OCI-LY3 (cell line): ENCODE measurements around the gene SDK2.

ENCODE experiments used
- H2AFZ ChIP-seq: fragments of 200-600, 300-600 bp; shearing (Covaris generic); 2 replicates; pipeline ENCODE4 v1.6.0; 2014; ENCODE audit warnings: antibody characterized with exemption, low read depth, low read length
- H3K27ac ChIP-seq: fragments of 200-600, 300-600 bp; sonication (generic); 2 replicates; pipeline ENCODE4 v1.5.1; 2014; ENCODE audit warnings: mild to moderate bottlenecking, low read length, moderate library complexity, mixed read lengths
- H3K27me3 ChIP-seq: fragments of 200-600, 300-600 bp; sonication (generic); 2 replicates; pipeline ENCODE4 v1.6.1; 2014; ENCODE audit warnings: low read depth, low read length, mixed read lengths
- H3K36me3 ChIP-seq: fragments of 200-600, 300-600 bp; sonication (generic); replicated peaks from 2 replicates; pipeline ENCODE3; 2014; ENCODE audit warnings: low read depth, low read length, mixed read lengths
- H3K4me1 ChIP-seq: fragments of 300-600, 200-600 bp; sonication (generic); 2 replicates; pipeline ENCODE4 v1.6.1; 2014; ENCODE audit warnings: low read length, mixed read lengths
- H3K4me2 ChIP-seq: fragments of 200-600, 300-600 bp; sonication (generic); 2 replicates; pipeline ENCODE4 v1.6.1; 2014; ENCODE audit warnings: low read length, mixed read lengths
- H3K4me3 ChIP-seq: fragments of 300-600, 200-600 bp; sonication (generic); 2 replicates; pipeline ENCODE4 v1.5.1; 2014; ENCODE audit warnings: antibody characterized with exemption, mild to moderate bottlenecking, low read length, moderate library complexity
- H3K79me2 ChIP-seq: fragments of 300-600, 200-600 bp; shearing (Covaris generic); 2 replicates; pipeline ENCODE4 v1.6.1; 2014; ENCODE audit warnings: mild to moderate bottlenecking, low read length, mixed read lengths
- H3K9ac ChIP-seq: fragments of 300-600, 200-600 bp; shearing (Covaris generic); 2 replicates; pipeline ENCODE4 v1.6.0; 2014; ENCODE audit warnings: mild to moderate bottlenecking, low read length, moderate library complexity
- H3K9me3 ChIP-seq: fragments of 200-600, 300-600 bp; shearing (Covaris generic); 2 replicates; pipeline ENCODE4 v1.6.1; 2014; ENCODE audit warnings: low read length, mixed read lengths; ENCODE audit not compliant: insufficient read depth
- H4K20me1 ChIP-seq: fragments of 200-600, 300-600 bp; sonication (generic); 2 replicates; pipeline ENCODE4 v1.6.1; 2016; ENCODE audit warnings: low read length, mixed read lengths; ENCODE audit not compliant: insufficient read depth
- CTCF ChIP-seq: fragments of 200-600, 300-600 bp; sonication (generic); IDR thresholded peaks from 2 replicates; pipeline ENCODE4 v1.5.1; 2014; ENCODE audit warnings: antibody characterized with exemption, low read length, low read depth
- EZH2phosphoT487 ChIP-seq: fragments of 200-600 bp; shearing (Covaris generic); IDR thresholded peaks from 2 replicates; pipeline ENCODE4 v1.6.1; 2018; ENCODE audit warnings: antibody characterized with exemption, mixed run types, low read depth

The SDK2 gene

DNA sequence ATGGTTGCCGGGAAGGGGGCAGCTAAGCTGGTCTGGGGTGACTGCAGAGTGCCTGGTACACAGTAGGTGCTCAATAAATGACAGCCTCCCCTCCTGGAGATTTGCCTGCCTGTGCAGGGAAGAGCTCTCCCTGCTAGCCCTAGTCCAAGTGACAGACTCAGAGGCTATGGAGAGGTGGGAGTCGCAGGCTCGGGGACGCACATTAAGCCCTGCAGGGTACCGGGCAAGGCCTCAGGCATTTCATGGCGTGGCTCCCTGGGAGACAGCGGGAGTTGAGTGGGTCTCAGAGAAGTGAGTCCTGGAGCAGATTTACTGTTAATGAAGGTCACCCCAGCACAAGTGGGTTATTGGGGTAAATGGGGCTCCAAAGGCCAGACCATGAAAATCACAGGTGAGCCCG lies 200.2 kb downstream of the SDK2 start:
- Histone ChIP-seq H3K79me2 (no peaks in the 10 kb centered on the region), H3K4me1 (no peaks in the 10 kb centered on the region), H2AFZ (no peak overlapping the region)

GRCh38 chr17:73439597-73439996 lies 204.6 kb downstream of the SDK2 start:
- Histone ChIP-seq H2AFZ (no peak overlapping the region), H3K9me3 (no peaks in the 10 kb centered on the region), H3K27ac (no peak overlapping the region), H3K4me1 (no peaks in the 10 kb centered on the region), H3K27me3 (0 out of 2 replicates have a peak, but pooled peaks cover 5% of the 10 kb centered on the region), H3K36me3 (no peaks in the 10 kb centered on the region), H4K20me1 (no peaks in the 10 kb centered on the region), H3K9ac (no peak overlapping the region), H3K4me2 (no peak overlapping the region), H3K79me2 (no peaks in the 10 kb centered on the region), H3K4me3 (no peak overlapping the region)
- TF ChIP-seq EZH2phosphoT487 = no peak
- TF ChIP-seq CTCF = no peak

More for the DNA sequence above, 200.2 kb downstream of the SDK2 start:
- no peak overlapping the region for H3K9ac ChIP-seq
- no peaks in the 10 kb centered on the region for H3K36me3 ChIP-seq
- TF ChIP-seq CTCF (no peak), EZH2phosphoT487 (no peak)
- H3K4me3 ChIP-seq = no peak overlapping the region
- no peaks in the 10 kb centered on the region for H3K9me3 ChIP-seq
- no peaks in the 10 kb centered on the region for H3K27me3 ChIP-seq
- no peak overlapping the region for H3K27ac ChIP-seq
- no peaks in the 10 kb centered on the region for H4K20me1 ChIP-seq
- no peak overlapping the region for H3K4me2 ChIP-seq

DNA sequence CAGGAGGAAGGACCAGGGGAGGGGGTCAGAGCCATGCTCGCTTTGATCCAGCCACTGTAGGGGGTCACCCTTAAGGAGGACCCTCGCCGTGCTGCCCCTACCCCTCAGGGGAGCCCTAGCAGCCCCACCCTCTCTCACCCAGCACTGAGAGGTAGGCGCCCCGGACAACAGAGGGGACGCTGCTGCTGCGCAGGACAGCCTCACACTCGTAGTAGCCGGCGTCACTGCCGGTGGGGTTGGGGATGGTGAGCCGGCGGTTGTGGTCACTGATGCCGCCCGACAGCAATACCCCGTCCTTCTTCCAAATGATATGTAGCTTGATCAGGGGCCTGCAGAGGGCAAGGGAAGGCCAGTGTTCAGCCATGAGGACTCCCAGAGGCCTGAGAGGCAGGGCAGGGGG lies 206.4 kb downstream of the SDK2 start:
- H3K36me3 ChIP-seq = no peaks in the 10 kb centered on the region
- no peaks in the 10 kb centered on the region for H3K9me3 ChIP-seq
- H2AFZ ChIP-seq = no peak overlapping the region
- no peak overlapping the region for H3K9ac ChIP-seq
- 0 out of 2 replicates have a peak, but pooled peaks cover 5% of the 10 kb centered on the region for H3K27me3 ChIP-seq
- H3K79me2 ChIP-seq = no peaks in the 10 kb centered on the region
- no peaks in the 10 kb centered on the region for H4K20me1 ChIP-seq
- H3K4me2 ChIP-seq = no peak overlapping the region
- no peak for TF ChIP-seq EZH2phosphoT487
- H3K4me3 ChIP-seq = no peak overlapping the region
- no peaks in the 10 kb centered on the region for H3K4me1 ChIP-seq
- no peak overlapping the region for H3K27ac ChIP-seq

DNA sequence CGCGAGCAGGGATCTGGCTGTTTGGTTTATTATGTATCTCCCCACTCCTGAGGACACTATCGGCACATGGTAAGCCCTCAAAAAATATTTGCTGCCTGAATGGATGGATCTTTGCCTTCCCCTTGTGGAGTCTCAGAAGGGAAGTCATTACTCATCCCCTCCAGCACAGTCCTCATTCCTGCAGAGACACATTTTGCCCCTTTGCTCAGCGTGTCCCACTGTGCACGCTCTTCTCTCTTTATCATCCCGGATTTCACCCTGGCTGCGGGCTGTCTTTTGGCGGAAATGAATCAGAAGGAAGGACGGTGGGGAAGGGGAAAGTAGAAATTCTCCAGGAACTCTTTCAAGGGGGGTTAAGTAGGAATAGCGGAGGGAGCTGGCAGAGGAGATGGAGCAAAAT lies 207.3 kb downstream of the SDK2 start:
- 0 out of 2 replicates have a peak, but pooled peaks cover 5% of the 10 kb centered on the region for H3K27me3 ChIP-seq
- no peak overlapping the region for H3K27ac ChIP-seq
- no peaks in the 10 kb centered on the region for H3K9me3 ChIP-seq
- TF ChIP-seq EZH2phosphoT487 = no peak
- TF ChIP-seq CTCF = no peak
- no peak overlapping the region for H3K4me2 ChIP-seq
- no peaks in the 10 kb centered on the region for H3K4me1 ChIP-seq
- H4K20me1 ChIP-seq = no peaks in the 10 kb centered on the region
- H3K4me3 ChIP-seq = no peak overlapping the region
- H3K9ac ChIP-seq = no peak overlapping the region
- no peaks in the 10 kb centered on the region for H3K36me3 ChIP-seq
- no peak overlapping the region for H2AFZ ChIP-seq
- no peaks in the 10 kb centered on the region for H3K79me2 ChIP-seq

GRCh38 chr17:73435412-73435811 lies 208.8 kb downstream of the SDK2 start:
- Histone ChIP-seq H3K27ac (no peak overlapping the region), H3K79me2 (no peaks in the 10 kb centered on the region), H2AFZ (no peak overlapping the region), H3K36me3 (no peaks in the 10 kb centered on the region), H3K4me2 (no peak overlapping the region), H3K9ac (no peak overlapping the region), H3K4me3 (no peak overlapping the region), H3K9me3 (no peaks in the 10 kb centered on the region), H3K27me3 (0 out of 2 replicates have a peak, but pooled peaks cover 6% of the 10 kb centered on the region), H4K20me1 (no peaks in the 10 kb centered on the region), H3K4me1 (no peaks in the 10 kb centered on the region)
- TF ChIP-seq EZH2phosphoT487 (no peak), CTCF (no peak)
